Stimulated activated naive CD4-positive, alpha-beta T cell treated with Interleukin-2 at 50 U/mL for 16 hours (primary cell): Measurements from ENCODE around the gene CFAP157.

ENCODE experiments used
- DNase-seq: peaks from one replicate; lab custom pipeline; 2025; lab: John Stamatoyannopoulos, UW

Gene CFAP157

DNA sequence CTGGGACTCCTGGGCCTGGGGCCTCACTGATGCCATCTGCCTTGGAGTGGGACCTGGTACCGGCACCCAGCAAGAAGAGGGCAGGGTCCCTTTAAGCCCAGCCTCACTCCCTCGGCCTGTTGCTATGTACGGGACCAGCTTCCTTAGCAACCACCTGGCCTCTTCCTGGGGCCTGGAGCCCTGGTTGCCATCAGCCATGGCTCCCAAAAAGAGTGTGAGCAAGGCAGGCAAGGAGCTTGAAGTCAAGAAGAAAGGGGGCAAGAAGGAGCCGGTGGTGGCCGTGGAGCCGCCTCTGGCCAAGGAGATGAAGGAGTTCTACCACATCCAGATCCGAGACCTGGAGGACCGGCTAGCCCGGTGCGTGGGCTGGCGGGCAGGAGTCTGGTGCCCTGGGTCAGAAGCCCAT, at the start of gene CFAP157:
Gene CFAP157, plus strand, starts transcription at position 153 of the 406 bp plus-strand sequence. Its CDS starts 44 bp downstream, at position 197.
- DNase-seq: no peak

GRCh38 chr9:127658428-127658827, 48.4 kb upstream of the CFAP157 start:
- no peak for DNase-seq

GRCh38 chr9:127660886-127661741, 45.7 kb upstream of the CFAP157 start:
- no peak for DNase-seq

GRCh38 chr9:127662617-127663016, 44.2 kb upstream of the CFAP157 start:
- DNase-seq: no peak

DNA sequence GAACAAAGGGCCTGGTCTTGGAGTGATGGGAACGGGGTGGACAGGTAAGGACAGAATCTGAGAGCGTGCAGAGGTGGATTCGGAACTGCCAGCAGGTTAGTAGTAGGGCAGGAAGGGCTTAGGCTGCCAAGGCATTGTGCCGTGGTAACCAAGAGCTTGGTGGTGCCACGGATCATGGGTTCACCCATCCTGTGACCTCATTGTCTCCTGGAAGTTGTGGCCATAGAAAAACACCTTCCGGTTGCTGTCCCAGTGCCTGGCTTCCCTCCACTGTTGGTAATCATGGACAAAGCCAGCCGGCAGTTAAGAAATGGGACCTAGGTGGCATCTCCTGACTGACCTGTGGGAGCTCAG, 42.5 kb upstream of the CFAP157 start:
- no peak for DNase-seq

- no peak for DNase-seq
Measured at GRCh38 chr9:127664678-127665507, 41.9 kb upstream of the CFAP157 start.

- no peak for DNase-seq
Measured at GRCh38 chr9:127667127-127667844, 39.5 kb upstream of the CFAP157 start.

DNA sequence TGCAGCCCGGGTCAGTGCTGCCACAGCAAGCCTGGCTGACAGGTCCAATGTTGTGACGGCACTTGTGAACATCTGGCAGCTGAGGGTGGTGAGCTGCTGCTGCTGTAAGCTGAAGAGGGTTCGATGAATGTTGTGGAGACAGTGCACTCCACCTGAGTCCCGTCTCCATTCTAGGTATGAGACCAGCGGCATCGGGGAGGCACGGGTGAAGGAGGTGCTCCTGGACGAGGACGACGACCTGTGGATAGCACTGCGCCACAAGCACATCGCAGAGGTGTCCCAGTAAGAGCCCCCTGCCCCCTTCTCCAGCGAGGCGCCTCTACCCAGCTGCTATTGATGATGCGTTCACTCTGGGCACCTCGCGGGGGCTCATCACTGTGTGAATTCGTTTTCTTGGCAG, 38.9 kb upstream of the CFAP157 start:
- DNase-seq: no peak

DNA sequence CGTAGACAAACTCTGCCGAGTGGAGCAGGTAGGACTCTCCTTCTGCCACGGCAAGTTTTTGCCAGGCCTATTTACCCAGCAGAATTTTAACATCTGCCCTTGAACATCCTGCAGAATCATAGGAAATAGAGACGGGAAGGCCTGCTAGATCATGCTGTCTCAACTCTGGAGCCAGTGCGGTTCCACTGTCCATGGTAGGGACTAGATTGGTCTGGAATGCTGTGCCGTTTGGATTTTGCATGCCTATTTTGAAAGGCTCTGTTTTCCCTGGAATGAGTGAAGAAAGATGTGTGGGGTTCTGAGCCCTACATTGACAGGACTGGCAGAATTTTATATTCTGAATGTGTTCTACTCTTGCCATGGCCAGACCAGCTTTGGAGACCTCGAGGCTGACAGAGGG, 33.6 kb upstream of the CFAP157 start:
- no peak for DNase-seq

- no peak for DNase-seq
Measured at GRCh38 chr9:127676638-127677037, 30.1 kb upstream of the CFAP157 start.

DNA sequence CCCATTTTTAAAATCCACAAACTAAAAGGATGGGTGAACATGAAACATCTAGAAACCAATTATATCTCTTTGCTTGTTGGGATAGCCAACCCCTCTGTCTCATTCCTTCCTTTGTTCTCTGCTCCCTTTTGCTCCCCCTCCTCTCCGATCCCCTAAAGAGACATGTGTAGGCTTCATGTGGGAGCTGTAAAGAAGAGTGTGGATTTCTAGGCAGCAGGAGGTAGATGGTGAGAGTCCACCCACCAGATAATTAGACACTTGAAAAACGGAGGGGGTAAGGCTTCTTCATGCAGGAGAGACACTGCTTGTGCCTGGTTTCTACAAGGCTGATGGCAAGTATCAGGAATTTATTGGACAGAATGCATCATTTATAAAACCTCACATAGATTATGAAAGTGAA, 27.3 kb upstream of the CFAP157 start:
- no peak for DNase-seq

- no peak for DNase-seq
Measured at GRCh38 chr9:127680226-127680625, 26.6 kb upstream of the CFAP157 start.

- no peak for DNase-seq
Measured at GRCh38 chr9:127680846-127681245, 25.9 kb upstream of the CFAP157 start.

DNA sequence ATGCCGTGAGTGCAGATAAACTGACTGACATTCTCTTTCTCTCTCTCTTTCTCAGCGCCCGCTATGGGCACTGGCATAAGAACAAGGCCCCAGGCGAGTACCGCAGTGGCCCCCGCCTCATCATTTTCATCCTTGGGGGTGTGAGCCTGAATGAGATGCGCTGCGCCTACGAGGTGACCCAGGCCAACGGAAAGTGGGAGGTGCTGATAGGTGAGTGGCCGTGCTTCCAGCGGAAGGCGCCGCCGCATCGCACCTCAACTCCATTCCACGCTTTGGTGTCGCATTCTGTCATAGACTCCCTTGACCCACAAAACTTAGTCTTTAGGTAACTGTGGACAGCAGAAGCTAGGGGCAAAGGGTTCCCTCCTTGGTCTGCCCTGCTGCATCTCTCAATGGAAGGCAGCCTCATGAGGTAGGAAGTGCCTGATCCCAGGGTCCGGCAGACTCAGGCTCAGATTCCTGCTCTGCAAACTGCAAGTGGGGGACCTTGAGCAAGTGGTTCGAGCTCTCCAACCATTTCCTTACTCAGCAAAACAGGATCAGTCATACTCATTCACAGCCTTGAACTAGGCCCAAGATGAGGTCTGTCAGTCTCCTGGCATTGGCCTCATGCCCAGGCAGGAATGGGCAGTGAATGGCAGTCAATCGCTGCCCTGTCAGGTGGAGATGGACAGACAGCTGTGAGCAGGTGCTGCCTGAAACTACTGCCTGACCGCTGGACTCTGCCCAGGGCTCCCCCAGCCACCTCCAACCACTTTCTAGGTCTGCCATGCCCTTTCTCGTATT, 24.2 kb upstream of the CFAP157 start:
- DNase-seq: no peak

GRCh38 chr9:127683723-127684122, 23.1 kb upstream of the CFAP157 start:
- no peak for DNase-seq

DNA sequence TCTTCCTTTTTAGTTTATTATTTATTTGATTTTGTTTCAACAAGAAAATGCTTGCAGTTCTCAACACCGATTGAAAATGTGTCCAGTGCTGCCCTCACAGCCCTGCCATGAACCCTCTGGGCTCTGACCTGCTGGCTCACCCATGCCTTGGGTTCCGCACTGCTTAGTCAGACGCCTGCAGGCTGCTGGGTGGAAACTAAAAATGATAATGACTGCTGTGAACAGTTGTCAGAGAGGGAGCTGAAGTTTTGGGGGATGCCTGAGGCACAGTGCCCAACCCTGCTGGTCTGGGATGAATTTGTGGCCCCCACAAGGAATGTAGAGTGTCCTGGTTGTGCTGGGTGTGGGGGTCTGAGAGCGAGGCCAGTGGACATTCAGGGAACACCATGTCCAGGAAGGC, 22.2 kb upstream of the CFAP157 start:
- DNase-seq: no peak

- no peak for DNase-seq
Measured at GRCh38 chr9:127686461-127687393, 20.1 kb upstream of the CFAP157 start.

DNA sequence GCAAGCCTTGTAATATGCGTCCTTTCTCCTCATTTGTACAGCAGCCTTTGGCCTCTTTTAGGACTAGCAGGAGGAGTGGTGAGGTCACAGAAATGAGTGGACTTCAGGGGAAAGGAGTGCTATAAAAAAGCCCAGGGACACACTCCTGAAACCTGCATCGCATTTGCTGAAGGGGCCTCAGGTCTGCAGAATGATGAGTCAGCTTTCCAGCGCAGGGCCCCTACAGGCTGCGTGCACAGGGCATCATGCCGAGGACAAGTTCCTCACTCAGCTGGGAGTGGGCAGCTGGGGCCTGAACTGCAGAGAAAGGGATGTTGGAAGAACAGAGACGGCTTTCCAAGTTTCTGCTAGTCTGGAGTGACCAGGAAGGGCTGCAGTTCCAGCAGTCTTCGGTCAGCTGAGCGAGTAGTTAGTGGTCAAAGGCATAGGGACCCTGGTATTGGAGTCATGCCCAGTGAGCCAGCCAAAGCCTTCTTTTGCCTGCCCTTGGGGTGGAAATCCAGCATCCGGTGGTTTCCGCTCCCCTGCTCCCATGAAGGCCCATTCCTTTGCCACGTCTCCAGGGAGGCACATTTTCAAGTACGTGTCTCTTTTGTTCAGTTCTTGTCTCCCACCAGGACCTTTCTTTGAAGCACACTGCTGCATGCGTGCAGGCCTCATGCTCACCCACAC, 17.3 kb upstream of the CFAP157 start:
- DNase-seq: no peak

DNA sequence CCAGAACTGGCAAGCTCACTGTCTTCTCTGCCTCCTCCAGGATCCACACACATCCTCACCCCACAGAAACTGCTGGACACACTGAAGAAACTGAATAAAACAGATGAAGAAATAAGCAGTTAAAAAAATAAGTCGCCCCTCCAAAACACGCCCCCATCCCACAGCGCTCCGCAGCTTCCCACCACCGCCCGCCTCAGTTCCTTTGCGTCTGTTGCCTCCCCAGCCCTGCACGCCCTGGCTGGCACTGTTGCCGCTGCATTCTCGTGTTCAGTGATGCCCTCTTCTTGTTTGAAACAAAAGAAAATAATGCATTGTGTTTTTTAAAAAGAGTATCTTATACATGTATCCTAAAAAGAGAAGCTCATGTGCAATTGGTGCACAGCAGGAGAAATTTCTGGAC, 16.1 kb upstream of the CFAP157 start:
- no peak for DNase-seq

DNA sequence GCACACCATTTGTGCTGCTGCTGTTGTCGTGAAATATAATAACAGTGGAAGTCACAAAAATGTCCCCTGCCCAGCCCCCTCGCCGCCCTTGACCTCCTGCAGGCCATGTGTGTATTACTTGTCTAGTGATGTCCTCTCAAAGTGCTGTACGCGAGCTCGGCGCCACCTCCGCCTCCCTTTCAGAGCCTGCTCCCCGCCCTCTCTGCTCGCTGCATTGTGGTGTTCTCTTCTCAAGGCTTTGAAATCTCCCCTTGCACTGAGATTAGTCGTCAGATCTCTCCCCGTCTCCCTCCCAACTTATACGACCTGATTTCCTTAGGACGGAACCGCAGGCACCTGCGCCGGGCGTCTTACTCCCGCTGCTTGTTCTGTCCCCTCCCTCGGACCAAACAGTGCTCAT, 14.7 kb upstream of the CFAP157 start:
- DNase-seq: no peak
